OCI-LY7 (cell line): Measurements from ENCODE around the gene PSMG2. TPM values are rescaled to one million over a fixed set of nuclear protein-coding genes. Genes with fewer than 3 reads are reported as not detected.

Experiments
- BruUV-seq: library from RNA; stranded (reverse); fragments of 400-500 nt; replicated peaks from 2 replicates; lab custom pipeline; 2021; lab: Mats Ljungman, UMichigan
- CTCF ChIA-PET: fragments of 300-600 bp; sonication (Branson Sonifier 250); formaldehyde crosslinking; loops from one replicate; lab custom pipeline; 2022; ENCODE audit warnings: antibody characterized with exemption; ENCODE audit not compliant: unreplicated experiment; lab: Charles Lee
- POLR2A ChIA-PET: fragments of 300-600 bp; sonication (Branson Sonifier 250); formaldehyde crosslinking; loops from one replicate; lab custom pipeline; 2022; ENCODE audit warnings: antibody characterized with exemption; lab: Charles Lee
- DNase-seq: peaks from one replicate; pipeline ENCODE4 v3.0.0-alpha.2; 2015; ENCODE audit warnings: low spot score
- H2AFZ ChIP-seq: fragments of 200-600 bp; sonication (generic), shearing (Covaris generic); 2 replicates; pipeline ENCODE4 v1.6.1; 2014; ENCODE audit warnings: mild to moderate bottlenecking, antibody characterized with exemption, low read length, moderate library complexity
- H3K27ac ChIP-seq: fragments of 200-600 bp; sonication (generic); 2 replicates; pipeline ENCODE4 v1.5.1; 2014; ENCODE audit warnings: mixed run types, low read depth, mild to moderate bottlenecking, moderate library complexity, low read length, inconsistent platforms; ENCODE audit not compliant: poor library complexity, severe bottlenecking
- H3K36me3 ChIP-seq: fragments of 200-600 bp; sonication (generic); 2 replicates; pipeline ENCODE4 v1.6.1; 2014; ENCODE audit warnings: mild to moderate bottlenecking, antibody characterized with exemption, low read length, moderate library complexity, mixed read lengths; ENCODE audit not compliant: insufficient read depth
- H3K4me1 ChIP-seq: fragments of 200-600 bp; sonication (generic); 2 replicates; pipeline ENCODE4 v1.5.1; 2014; ENCODE audit warnings: mild to moderate bottlenecking, low read length; ENCODE audit not compliant: insufficient read depth, poor library complexity, severe bottlenecking
- H3K4me2 ChIP-seq: fragments of 200-600 bp; sonication (generic); 2 replicates; pipeline ENCODE4 v1.6.1; 2014; ENCODE audit warnings: mild to moderate bottlenecking, low read length
- H3K4me3 ChIP-seq: fragments of 200-600 bp; sonication (generic); 2 replicates; pipeline ENCODE4 v1.5.1; 2014; ENCODE audit warnings: mild to moderate bottlenecking, low read depth, low read length; ENCODE audit not compliant: poor library complexity, severe bottlenecking
- H3K79me2 ChIP-seq: fragments of 200-600 bp; sonication (generic); 2 replicates; pipeline ENCODE4 v1.6.1; 2016; ENCODE audit warnings: low read depth, mild to moderate bottlenecking, low read length, moderate library complexity, mixed read lengths; ENCODE audit not compliant: insufficient read depth
- H3K9me2 ChIP-seq: fragments of 200-600 bp; sonication (generic); 2 replicates; pipeline ENCODE4 v1.6.1; 2016; ENCODE audit warnings: mild to moderate bottlenecking, low read length, mixed read lengths; ENCODE audit not compliant: insufficient read depth
- H3K9me3 ChIP-seq: fragments of 200-600 bp; sonication (generic); 2 replicates; pipeline ENCODE4 v1.6.1; 2014; ENCODE audit warnings: mild to moderate bottlenecking, mixed run types, low read length, mixed read lengths
- H4K20me1 ChIP-seq: fragments of 200-600 bp; sonication (generic); 2 replicates; pipeline ENCODE4 v1.6.1; 2014; ENCODE audit warnings: mild to moderate bottlenecking, antibody characterized with exemption, low read length, moderate library complexity, mixed read lengths; ENCODE audit not compliant: insufficient read depth
- CTCF ChIP-seq: fragments of 200-600 bp; sonication (generic); conservative IDR thresholded peaks from 2 replicates; pipeline ENCODE4 v1.5.1; 2014; ENCODE audit warnings: mild to moderate bottlenecking, antibody characterized with exemption, low read length, moderate library complexity, mixed read lengths
- EZH2phosphoT487 ChIP-seq: fragments of 200-600 bp; sonication (generic); IDR thresholded peaks from 2 replicates; pipeline ENCODE4 v1.6.1; 2018; ENCODE audit warnings: low read depth, borderline replicate concordance, mild to moderate bottlenecking, mixed run types, antibody characterized with exemption, low read length, moderate library complexity, mixed read lengths
- intact Hi-C: fragments of 100-400 bp; cut with micrococcal nuclease; formaldehyde crosslinking; loops from one replicate; pipeline ENCODE4 v1.10.0; 2022; ENCODE audit not compliant: unreplicated experiment
- total RNA-seq, 2 experiments: library from RNA; depleted of rRNA in 1 of 2; stranded (reverse); fragments of >200 nt in 1 of 2; shearing (Covaris generic) in 1 of 2; gene quantifications; 2 replicates each; pipeline ENCODE4 v1.2.3, GENCODE V29; 2014 to 2022

Gene PSMG2
- total RNA-seq, 2 experiments from 2014 or later, result 69.2 to 98.8 TPM

GRCh38 chr18:12657684-12658425 lies 45.0 kb upstream of the PSMG2 start, which contains the start of gene SPIRE1:
SPIRE1 (minus strand) TSS chr18:12658107; CDS start chr18:12657866, 241 bp downstream.
- Histone ChIP-seq H3K36me3 (no peaks in the 10 kb centered on the region), H3K4me1 (peaks cover 3% of the 10 kb centered on the region), H3K27ac (no peak within 1 kb of the TSS), H3K9me3 (no peaks in the 10 kb centered on the region), H3K4me3 (peak within 1 kb of the TSS; percentile 63), H4K20me1 (no peaks in the 10 kb centered on the region), H2AFZ (peak within 1 kb of the TSS; percentile 47; the same call in 1 of the 2 replicates), H3K79me2 (no peaks in the 10 kb centered on the region), H3K4me2 (peak within 1 kb of the TSS; percentile 70), H3K9me2 (no peaks in the 10 kb centered on the region)
- peak; percentile 19 for DNase-seq
- BruUV-seq, result no TSS peak
- ChIA-PET CTCF (no interaction called here), POLR2A (no interaction called here)
- no peak for TF ChIP-seq CTCF
- TF ChIP-seq EZH2phosphoT487, result no peak
- intact Hi-C loops, result no loop called here

GRCh38 chr18:12658426-12659138 lies 44.3 kb upstream of the PSMG2 start:
- no peak overlapping the region for H2AFZ ChIP-seq
- H3K4me1 ChIP-seq, result peaks cover 3% of the 10 kb centered on the region
- no TSS peak for BruUV-seq
- H3K9me3 ChIP-seq, result no peaks in the 10 kb centered on the region
- peak overlapping the region; percentile 63 for H3K4me3 ChIP-seq
- H3K27ac ChIP-seq, result no peak overlapping the region
- no peaks in the 10 kb centered on the region for H4K20me1 ChIP-seq
- intact Hi-C loops, result loop anchor here (1.0 kb wide), 1 partner anchor 267 kb away; no protein-coding TSS in a partner anchor
- H3K36me3 ChIP-seq, result no peaks in the 10 kb centered on the region
- peak overlapping the region; percentile 70 for H3K4me2 ChIP-seq
- no peaks in the 10 kb centered on the region for H3K79me2 ChIP-seq
- ChIA-PET CTCF (no interaction called here), POLR2A (no interaction called here)
- TF ChIP-seq EZH2phosphoT487, result no peak
- TF ChIP-seq CTCF, result no peak
- H3K9me2 ChIP-seq, result no peaks in the 10 kb centered on the region
- DNase-seq, result no peak
